Cerebellar cortex (tissue), 1 donor: ENCODE measurements around the gene FAM200B.
A peak's percentile ranks its signal among the peaks of the same experiment; 100 is the strongest.
"Not testable (repeated sequence)": the region's sequence is repeated elsewhere in the genome, so short reads cannot be mapped to it uniquely, and the experiment has no call there.

ENCODE experiments used
- DNase-seq: peaks from one replicate; pipeline ENCODE4 v3.0.0-alpha.2; 2015; ENCODE audit warnings: low spot score

FAM200B gene

DNA sequence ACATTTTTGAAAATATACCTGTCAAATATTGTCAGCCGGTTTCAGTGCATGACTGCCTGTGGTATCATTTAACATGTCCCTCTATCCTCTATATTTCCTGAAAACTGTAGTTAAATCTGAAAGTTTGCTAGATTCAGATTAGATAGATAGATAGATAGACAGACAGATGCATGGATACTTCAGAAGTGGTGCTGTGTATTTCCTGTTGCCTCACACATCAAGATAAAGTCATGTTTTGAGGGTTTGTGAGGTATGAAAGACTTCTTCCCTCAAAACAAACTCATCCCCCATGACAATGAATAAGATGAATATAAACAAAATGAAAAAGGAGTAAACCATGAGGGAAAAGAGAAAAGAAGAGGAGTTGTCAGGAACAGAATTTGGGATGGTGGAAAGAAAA, 15.2 kb downstream of the FAM200B start:
- DNase-seq, result no peak

DNA sequence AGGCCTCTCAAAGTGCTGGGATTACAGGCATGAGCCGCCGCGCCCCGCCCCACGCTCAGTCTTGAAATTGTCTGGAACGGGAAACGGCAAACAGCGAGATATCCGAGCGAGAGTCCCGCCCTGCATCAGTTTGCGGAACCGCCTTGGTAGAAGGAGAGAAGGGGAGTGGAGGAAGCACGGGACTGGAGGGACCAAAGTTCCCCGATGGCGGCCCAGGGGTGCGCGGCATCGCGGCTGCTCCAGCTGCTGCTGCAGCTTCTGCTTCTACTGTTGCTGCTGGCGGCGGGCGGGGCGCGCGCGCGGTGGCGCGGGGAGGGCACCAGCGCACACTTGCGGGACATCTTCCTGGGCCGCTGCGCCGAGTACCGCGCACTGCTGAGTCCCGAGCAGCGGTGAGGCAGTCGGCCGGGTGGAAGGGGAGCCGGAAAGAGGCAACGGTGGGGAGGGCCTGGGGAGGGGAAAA, 21.3 kb downstream of the FAM200B start, which contains the start of gene BST1:
Gene BST1, plus strand, starts transcription at position 125 of the 463 bp plus-strand sequence. Its CDS starts 80 bp downstream, at position 205.
- DNase-seq, result no peak

DNA sequence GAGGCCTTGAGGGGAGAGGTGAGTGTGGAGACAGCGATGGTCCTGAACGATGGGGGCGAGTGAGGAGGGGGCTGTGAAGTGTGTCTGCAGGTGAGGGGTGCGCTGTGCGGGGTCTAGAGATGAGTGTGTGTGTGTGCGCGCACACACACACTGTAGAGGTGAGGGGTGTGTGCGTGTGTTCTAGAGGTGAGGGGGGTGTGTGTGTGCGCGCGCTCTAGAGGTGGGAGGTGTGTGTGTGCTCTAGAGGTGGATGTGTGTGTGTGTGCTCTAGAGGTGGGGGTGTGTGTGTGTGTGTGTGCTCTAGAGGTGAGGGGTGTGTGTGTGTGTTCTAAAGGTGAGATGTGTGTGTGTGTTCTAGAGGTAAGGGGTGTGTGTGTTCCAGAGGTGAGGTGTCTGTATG, 21.8 kb downstream of the FAM200B start:
- no peak for DNase-seq

DNA sequence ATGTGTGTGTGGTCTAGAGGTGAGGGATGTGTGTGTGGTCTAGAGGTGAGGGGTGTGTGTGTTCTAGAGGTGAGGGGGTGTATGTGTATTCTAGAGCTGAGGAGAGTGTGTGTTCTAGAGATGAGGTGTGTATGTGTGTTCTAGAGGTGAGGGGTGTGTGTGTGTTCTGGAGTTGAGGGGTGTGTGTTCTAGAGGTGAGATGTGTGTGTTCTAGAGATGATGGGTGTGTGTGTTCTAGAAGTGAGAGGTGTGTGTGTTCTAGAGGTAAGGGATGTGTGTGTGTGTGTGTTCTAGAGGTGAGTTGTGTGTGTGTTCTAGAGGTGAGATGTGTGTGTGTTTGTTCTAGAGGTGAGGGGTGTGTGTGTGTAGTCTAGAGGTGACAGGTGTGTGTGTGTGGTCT, 22.5 kb downstream of the FAM200B start:
- no peak for DNase-seq

DNA sequence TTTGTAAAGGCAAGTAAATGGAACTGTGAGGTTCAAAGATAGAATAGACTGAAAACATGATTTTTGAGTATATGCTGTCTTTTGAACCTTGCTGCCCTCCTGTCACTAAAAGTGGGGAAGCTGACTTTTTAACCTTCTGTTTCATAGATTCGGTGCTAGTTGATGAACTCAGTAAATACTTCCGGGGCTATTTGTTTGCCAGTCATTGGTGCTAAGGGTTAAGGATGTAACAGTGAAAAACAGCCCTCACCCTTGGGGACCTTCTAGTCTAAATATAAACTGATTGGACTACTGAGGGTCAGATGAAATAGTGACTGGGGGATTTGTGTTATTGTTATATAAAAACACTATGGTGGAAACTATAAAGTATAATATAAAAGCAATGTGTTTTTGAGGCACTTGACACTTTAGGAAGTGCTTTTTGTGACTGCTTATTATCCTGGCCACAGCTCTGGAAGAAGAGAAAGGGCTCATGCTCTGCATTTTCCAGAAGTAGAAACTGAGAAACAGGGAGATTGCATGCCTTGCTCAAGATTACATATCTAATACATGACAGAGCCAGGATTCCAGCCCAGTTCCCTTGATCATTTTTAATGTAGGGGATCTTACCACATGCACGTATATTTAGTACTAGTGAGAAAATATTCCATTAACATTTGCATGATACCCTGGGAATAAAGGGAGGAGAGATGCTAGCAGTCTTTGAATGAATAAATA, 25.2 kb downstream of the FAM200B start:
- no peak for DNase-seq

DNA sequence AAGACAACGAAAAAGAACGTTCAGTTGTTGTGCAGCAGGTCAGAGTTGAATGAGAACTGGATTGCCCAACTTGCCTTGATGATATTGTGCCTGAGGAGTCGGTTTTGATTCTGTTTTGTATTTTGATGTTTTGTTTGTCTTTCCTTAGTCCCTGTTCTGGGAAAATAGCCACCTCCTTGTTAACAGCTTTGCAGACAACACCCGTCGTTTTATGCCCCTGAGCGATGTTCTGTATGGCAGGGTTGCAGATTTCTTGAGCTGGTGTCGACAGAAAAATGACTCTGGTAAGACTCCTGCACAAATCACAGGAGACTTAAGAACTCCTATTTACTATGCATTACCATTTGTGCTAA, 25.7 kb downstream of the FAM200B start:
- DNase-seq, result no peak

DNA sequence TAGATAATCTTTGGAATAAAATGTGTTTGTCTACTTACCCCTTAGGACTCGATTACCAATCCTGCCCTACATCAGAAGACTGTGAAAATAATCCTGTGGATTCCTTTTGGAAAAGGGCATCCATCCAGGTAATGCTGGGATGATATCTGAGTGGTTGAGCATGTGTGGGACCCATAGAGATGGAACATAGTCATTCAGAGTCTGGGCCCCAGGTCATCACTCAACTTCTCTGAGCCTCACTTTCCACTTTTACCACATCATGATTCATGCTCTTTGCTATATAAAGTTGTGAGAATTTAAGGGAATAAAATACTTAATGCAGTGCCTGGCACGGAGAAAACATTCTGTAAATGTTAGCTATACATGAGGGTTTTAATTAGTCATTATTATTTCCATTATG, 30.1 kb downstream of the FAM200B start:
- no peak for DNase-seq

DNA sequence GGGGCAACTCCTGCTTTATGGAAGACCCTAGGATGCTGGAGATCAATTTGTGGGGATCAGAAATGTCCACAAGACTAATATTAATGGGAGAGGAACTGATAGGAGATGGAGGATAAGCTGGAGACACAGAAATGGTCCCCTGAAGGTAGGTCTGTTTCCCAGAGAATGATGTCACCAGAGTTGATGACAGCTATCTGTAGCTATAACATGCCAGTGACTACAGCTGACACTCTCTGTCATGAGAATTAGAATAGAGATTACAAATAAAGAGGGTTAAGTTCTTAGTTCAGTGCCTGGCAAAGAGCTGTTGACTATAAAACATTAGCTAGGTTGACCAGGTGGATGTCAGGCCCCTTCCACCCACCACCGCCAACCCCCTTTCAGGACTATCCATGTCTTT, 30.6 kb downstream of the FAM200B start:
- no peak for DNase-seq

DNA sequence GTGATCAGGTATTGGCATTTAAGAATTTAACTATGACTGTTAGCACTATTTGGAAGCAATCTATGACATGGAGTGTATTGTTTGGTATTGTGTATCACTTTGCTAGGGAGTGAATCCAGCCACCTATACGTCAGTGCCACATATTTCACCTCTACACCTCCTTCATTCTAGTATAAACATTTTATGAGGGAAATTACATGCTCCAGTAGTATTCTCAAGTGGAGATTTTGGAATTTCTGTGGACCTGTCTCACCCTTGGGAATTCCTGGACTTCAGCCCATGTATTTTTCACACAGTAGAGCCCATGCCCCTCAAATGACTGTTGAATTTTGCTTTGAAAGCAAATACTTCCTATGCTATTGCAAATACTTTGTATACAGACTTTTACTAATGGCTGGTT, 32.5 kb downstream of the FAM200B start:
- no peak for DNase-seq

DNA sequence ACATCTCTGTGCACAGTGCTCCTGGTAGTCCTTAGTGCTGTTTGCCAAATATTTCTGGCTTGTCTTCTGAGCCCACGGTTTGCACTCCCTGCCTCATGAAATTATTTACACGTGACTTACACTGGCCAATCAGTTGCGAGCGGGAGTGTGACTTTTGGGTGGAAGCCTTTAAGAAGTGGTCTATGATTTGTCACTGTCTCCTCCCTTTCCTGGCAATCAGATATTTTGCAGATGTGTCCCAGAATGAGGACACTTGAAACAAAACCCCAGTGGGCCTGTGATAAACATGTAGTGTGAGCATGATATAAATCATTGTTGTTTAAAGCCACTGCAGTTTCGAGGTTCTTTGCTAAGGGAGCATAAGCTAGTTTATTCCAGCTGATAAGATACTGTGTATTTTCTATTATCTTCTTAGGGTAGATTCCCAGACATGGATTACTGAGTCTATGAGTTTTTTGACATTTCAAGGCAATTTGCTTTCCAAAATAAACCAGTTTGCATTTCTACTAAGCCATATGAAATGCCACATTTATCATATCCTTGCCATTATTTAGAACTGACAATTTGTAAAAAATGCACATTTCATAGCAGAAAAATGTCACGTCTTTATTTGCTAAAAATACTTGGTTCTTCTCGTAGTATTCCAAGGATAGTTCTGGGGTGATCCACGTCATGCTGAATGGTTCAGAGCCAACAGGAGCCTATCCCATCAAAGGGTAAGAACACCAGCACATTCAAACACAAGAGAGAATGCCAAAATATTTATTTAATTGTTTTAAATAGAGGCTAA, 33.2 kb downstream of the FAM200B start:
- DNase-seq, result no peak

DNA sequence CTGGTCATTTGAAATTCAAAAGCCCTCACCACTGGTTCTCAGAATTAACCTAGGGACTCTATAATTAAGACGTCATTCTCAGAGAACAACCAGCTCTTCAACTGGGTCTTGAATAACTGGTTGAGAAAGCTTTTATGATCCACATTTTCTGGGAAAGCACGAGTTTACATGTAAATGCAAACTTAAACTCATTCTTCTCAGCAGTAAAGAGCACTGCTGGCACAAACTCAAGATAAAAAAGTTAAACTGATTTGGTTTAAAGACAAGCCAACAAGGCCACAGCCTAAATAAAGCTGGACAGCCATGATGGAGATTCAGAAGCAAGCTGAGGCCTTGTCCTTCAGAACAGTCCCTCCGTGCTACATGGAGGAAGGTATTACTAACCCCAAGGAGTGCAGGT, 34.5 kb downstream of the FAM200B start:
- no peak for DNase-seq

DNA sequence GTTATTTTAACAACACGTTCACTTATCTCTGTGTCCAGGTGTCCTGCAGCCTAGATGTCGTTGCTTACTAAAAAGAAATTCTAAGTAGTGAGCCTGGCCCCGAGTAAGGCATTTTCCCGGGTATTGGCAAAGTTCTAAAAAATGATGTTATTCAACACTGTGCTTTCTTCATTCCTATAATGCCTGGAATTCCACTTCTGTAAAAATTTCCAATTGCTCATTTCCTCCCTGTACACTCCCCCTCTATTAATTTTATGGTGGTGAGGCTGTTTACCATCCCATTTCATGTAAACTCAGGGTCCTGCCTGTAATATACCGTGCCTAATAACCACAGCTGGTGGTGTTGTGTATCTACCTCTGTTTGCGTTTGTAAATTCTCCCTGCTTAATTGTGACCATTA, 35.5 kb downstream of the FAM200B start:
- DNase-seq, result no peak

DNA sequence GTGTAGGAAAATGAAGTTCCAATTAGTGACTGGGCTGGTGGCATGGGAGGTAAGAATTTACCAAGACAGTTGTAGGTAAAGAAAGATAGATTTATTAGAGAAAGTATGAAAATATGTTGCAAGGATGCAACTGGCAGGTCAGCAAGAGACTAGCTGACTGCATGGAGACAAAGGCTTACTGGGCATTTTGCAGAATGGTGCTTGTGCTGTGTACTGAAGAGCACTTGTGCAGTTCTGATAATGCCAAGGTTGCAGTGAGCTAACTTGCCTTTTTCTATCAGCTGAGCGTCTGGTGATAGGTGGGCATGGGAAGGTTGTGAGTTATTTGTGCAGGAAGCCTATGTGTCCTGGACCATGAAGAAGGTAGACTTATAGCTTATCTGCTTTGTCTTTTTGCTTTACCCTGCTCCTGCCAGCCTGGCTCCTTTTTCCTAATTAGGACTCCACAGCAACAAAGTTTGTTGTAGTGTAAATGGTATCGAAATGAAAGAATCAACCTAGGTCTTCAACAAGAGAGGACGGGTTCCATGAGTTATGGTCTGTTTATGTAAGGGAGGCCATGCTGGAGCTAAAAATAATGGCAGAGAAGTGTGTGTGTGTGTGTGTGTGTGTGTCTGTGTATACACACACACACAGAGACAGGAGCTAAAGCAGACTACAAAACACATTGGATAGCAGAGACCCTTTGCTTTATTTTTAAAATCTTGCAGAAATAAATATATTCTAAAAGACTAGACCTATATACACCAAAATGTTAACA, 36.2 kb downstream of the FAM200B start:
- no peak for DNase-seq

DNA sequence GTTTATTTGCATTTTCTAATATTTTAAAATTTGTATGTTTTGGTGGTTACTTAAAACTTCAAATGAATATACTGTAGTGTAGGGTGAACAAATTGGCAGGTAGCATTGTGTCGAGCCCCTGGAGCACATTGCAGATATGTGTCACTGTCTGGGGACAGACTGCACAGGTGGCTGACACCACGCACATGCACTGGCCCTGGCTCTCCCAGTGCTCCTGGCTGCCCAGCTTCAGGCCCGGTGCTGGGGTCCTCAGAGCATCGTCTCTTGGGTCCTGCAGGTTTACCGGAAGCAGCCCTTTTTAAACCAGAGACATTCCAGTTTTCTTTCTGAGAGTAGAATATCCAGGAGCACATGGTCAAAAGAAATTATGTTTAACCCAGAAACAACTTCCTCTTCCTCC, 36.8 kb downstream of the FAM200B start:
- no peak for DNase-seq

DNA sequence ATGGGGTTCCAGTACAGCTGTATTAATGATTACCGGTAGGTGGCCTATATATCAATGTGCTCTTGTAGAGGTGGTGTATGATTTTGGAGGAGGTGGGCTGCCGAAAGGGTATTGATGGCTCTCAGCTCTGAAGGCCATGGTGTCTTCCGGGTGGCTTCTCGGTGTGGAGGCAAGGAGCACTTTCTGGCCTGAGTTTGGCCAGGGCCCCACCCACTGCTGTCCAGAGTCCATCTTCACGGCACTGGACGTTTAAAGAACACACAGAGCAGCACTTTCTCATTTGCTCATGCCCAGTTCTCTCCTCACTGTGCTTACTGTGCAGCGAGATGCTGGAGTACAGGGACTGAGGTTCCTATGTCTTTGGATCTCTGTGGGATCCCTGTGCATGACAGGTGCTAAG, 37.3 kb downstream of the FAM200B start:
- DNase-seq, result no peak

DNA sequence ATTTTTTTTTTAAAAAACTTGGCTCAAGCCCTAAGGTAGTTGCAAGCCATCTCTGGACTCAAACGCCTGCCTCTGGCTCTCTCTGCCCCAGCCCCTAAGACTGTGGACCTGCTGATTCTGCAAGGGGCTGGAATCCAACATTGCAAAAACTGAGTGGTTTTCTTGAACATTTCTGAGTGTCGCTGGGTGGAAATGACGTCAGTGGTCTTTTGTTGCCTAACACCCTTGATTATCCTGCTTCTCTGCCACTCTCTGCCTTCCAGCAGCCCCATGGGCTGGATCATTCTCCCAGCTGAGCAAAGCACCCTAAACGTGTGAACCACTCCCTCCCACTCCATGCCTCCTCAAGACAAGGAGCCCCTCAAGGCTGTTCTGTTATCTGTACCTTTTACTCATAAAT, 37.9 kb downstream of the FAM200B start:
- DNase-seq, result no peak

DNA sequence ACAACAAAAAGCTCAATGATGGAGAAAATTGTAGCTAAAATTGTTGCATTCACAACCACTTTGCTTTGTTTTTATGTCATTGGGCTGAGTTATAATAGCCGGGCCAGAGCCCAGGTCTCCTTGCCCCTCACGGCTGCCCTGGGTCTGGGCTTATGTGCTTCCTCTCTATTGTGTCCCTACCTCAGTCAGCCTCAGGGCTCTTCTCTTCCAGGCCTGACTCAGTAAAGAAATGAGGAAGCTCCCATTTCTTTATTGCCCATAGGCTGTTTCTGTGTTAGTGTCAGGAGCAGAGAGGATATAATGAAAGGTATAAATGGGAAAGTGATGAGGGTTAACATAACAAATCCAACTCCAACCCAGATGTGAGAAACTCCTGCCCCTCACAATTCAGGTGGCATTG, 39.2 kb downstream of the FAM200B start:
- DNase-seq, result no peak

DNA sequence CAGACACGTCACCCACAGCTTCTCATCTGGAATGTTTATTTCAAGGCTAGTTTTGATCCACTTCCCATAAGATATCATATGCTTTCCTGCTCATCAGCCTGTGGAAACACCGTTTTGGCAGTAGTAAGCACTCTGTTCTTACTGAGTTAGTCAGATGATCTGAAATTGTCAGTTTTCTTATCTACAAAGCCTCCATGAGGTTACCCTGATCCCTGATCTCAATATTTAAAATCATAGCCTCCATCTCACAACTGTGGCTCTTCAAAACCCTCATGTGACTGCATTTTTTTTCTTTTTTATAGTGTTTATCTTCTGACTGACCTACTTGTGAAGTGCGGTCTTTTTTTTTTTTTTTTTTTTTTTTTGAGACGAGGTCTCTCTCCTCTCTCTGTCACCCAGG, 44.0 kb downstream of the FAM200B start:
- no peak for DNase-seq

DNA sequence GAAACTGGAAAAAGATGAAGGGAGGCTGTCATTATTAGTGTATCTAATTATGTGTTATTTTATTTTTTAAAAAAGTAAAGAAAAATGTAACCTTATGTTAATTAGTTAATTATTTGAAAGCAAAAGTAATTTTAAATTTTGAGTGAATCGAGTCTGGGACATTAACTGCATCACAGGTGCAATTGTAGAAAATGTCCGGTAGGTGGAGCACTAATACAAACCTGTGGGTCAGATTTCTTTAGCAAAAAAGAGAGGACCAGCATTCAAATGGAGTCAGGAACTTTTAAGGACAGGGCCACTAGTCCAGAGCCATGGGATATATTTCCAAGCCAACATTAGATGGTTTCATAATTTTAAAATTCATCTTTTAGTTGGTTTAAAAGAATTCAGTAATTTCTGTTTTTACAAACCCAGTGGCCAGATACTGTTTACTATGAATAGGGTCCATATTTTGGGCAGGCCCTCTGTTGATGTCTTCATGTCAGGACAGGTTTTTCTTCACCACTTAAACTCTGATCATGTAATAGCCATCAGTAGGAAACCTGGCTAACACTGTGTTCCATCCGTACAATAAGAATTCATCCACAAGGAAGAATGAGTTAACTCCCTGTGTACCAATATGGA, 48.4 kb downstream of the FAM200B start:
- peak; percentile 56 for DNase-seq

DNA sequence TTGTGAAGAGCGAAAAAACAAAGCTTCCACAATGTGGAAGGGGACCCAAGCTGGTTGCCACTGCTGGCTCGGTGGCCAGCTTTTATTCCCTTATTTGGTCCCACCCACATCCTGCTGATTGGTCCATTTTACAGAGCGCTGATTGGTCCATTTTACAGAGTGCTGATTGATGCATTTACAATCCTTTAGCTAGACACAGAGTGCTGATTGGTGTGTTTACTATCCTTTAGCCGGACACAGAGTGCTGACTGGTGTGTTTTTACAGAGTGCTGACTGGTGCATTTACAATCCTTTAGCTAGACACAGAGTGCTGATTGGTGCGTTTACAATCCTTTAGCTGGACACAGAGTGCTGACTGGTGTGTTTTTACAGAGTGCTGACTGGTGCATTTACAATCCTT, 51.4 kb downstream of the FAM200B start:
- DNase-seq, result not testable (repeated sequence)

DNA sequence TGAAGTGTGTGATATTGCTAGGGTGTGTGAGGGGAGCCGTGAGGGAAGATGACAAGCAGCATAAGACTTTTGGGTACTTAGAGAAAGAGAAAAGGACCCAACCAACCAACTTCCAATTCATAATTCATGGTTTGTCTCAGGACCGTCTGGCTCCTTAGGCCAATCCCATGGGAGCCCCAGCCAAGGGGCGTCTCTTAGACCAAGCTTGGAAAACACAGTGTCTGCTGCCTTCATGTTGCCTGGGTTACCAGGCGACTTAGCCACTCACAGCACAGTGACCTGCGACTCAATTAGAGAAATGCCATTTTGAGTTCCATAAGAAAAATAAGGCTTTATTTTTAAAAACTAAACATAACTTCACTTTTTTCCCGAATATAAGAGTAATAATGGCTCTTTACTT, 53.9 kb downstream of the FAM200B start:
- DNase-seq, result no peak

DNA sequence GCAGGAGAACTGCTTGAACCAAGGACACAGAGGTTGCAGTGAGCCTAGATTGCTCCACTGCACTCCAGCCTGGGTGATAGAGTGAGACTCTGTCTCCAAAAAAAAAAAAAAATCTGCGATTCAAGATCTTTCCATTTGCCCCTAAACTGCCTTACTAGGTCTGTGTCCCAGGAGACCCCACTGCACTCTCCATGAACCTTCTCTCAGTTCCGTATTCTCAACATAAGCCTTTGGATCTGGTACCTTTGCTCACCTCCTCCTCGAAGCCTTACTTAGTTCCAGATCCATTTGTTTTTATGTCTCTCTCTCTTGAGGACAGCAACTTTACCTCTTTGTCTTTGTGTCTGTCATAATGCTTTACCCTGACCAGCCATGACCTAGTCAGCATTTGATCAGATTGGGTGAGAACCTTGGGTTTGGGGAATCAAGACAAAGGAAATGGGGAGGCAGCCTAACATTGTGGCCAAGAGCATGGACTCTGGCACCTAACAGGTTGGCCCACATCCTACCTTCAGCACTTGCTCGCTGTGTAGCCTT, 55.0 kb downstream of the FAM200B start:
- DNase-seq, result no peak
